Liver (tissue), 9 donors: ENCODE results near the gene C1orf174. TPM values are rescaled to one million over a fixed set of nuclear protein-coding genes. Genes with fewer than 3 reads are reported as not detected.

Experiments
- DNase-seq: peaks from one replicate; pipeline ENCODE4 v3.0.0-alpha.2; 2017; ENCODE audit warnings: low spot score
- H3K27ac ChIP-seq, 2 donors: one replicate each; pipeline ENCODE4 v1.7.0; 2013; ENCODE audit warnings: inconsistent platforms in 2 of 2, low read length in 2 of 2, control low read depth in 1 of 2, low read depth in 1 of 2, mild to moderate bottlenecking in 1 of 2
- H3K27me3 ChIP-seq, 4 donors: one replicate each; pipeline versions ENCODE4 v1.6.1 to v1.7.0; 2013; ENCODE audit warnings: low read length in 3 of 4, inconsistent platforms in 1 of 4, mild to moderate bottlenecking in 1 of 4, moderate library complexity in 1 of 4; ENCODE audit not compliant: control insufficient read depth in 4 of 4, insufficient read depth in 4 of 4
- H3K36me3 ChIP-seq, 4 donors: one replicate each; pipeline versions ENCODE4 v1.6.1 to v1.7.0; 2013; ENCODE audit warnings: low read length in 3 of 4, mild to moderate bottlenecking in 3 of 4, low read depth in 1 of 4, moderate library complexity in 1 of 4; ENCODE audit not compliant: control insufficient read depth in 4 of 4, insufficient read depth in 3 of 4
- H3K4me1 ChIP-seq, 4 donors: one replicate each; pipeline versions ENCODE4 v1.6.1 to v1.7.0; 2013; ENCODE audit warnings: low read length in 3 of 4, mild to moderate bottlenecking in 3 of 4, moderate library complexity in 1 of 4; ENCODE audit not compliant: control insufficient read depth in 4 of 4, insufficient read depth in 4 of 4
- H3K4me3 ChIP-seq, 3 donors: one replicate each; pipeline versions ENCODE4 v1.6.1 to v1.7.0; 2013; ENCODE audit warnings: low read length in 3 of 3, control low read depth in 1 of 3, low read depth in 1 of 3, mild to moderate bottlenecking in 1 of 3
- H3K9ac ChIP-seq, 2 donors: one replicate each; pipeline ENCODE4 v1.7.0; 2013; ENCODE audit warnings: low read length in 2 of 2, mild to moderate bottlenecking in 2 of 2, moderate library complexity in 2 of 2, control low read depth in 1 of 2, low read depth in 1 of 2
- H3K9me3 ChIP-seq, 4 donors: one replicate each; pipeline versions ENCODE4 v1.6.1 to v1.7.0; 2013; ENCODE audit warnings: low read length in 3 of 4; ENCODE audit not compliant: control insufficient read depth in 4 of 4
- EGR1 ChIP-seq, 2 donors: IDR thresholded peaks; 2 replicates each; pipeline ENCODE4 v1.6.1; 2016 to 2018; ENCODE audit warnings: antibody characterized with exemption in 2 of 2, low read depth in 2 of 2
- FOXA1 ChIP-seq: IDR thresholded peaks from 2 replicates; pipeline ENCODE4 v1.6.1; 2016; ENCODE audit warnings: antibody characterized with exemption
- FOXA2 ChIP-seq: IDR thresholded peaks from 2 replicates; pipeline ENCODE4 v1.6.1; 2016; ENCODE audit warnings: antibody characterized with exemption
- GABPA ChIP-seq, 2 donors: IDR thresholded peaks in 1 of 2; conservative IDR thresholded peaks in 1 of 2; 2 replicates each; pipeline ENCODE4 v1.6.1; 2016; ENCODE audit warnings: antibody characterized with exemption in 2 of 2, mild to moderate bottlenecking in 1 of 2, moderate library complexity in 1 of 2
- HNF4A ChIP-seq, 2 donors: conservative IDR thresholded peaks; 2 replicates each; pipeline ENCODE4 v1.6.1; 2016; ENCODE audit warnings: antibody characterized with exemption in 2 of 2, mild to moderate bottlenecking in 2 of 2
- HNF4G ChIP-seq: IDR thresholded peaks from 2 replicates; pipeline ENCODE4 v1.6.1; 2016; ENCODE audit warnings: antibody characterized with exemption
- JUND ChIP-seq, 2 donors: IDR thresholded peaks; 2 replicates each; pipeline ENCODE4 v1.6.1; 2016; ENCODE audit warnings: antibody characterized with exemption in 2 of 2
- NR2F2 ChIP-seq: IDR thresholded peaks from 2 replicates; pipeline ENCODE4 v1.6.1; 2016; ENCODE audit warnings: antibody characterized with exemption
- RAD21 ChIP-seq, 2 donors: IDR thresholded peaks; 2 replicates each; pipeline ENCODE4 v1.6.1; 2016; ENCODE audit warnings: antibody characterized with exemption in 2 of 2, mild to moderate bottlenecking in 2 of 2
- RXRA ChIP-seq, 2 donors: IDR thresholded peaks; 2 replicates each; pipeline ENCODE4 v1.6.1; 2017 to 2018; ENCODE audit warnings: antibody characterized with exemption in 2 of 2, mild to moderate bottlenecking in 1 of 2
- SP1 ChIP-seq: IDR thresholded peaks from 2 replicates; pipeline ENCODE4 v1.6.1; 2018; ENCODE audit warnings: antibody characterized with exemption, mild to moderate bottlenecking
- TAF1 ChIP-seq: conservative IDR thresholded peaks from 2 replicates; pipeline ENCODE4 v1.6.1; 2016; ENCODE audit warnings: antibody characterized with exemption, mild to moderate bottlenecking
- YY1 ChIP-seq: IDR thresholded peaks from 2 replicates; pipeline ENCODE4 v1.6.1; 2016; ENCODE audit warnings: antibody characterized with exemption, mild to moderate bottlenecking
- WGBS: extraction: QIAGEN DNeasy Blood & Tissue Kit; methylation state at CpG from one replicate; pipeline ENCODE4 v1.1.7; 2013; 5-methylcytosine and 5-hydroxymethylcytosine counted together
- polyA plus RNA-seq, 2 donors: library from polyadenylated mRNA; stranded (reverse) in 1 of 2; unstranded in 1 of 2; fragments of 200-250 nt in 1 of 2; fragments of >200 nt in 1 of 2; fragmentation: Nextera tagmentation in 1 of 2; extraction: Ambion mirVana in 1 of 2; gene quantifications; one replicate each; pipeline versions ENCODE4 v1.2.1 to v1.2.3, GENCODE V29; 2013 to 2015
- total RNA-seq, 2 donors: library from RNA; depleted of rRNA; stranded (reverse); fragments of >200 nt; gene quantifications; one replicate each; pipeline ENCODE4 v1.2.3, GENCODE V29; 2014
- TF ChIP-seq, protein P1 (sequence below): IDR thresholded peaks from 2 replicates; pipeline ENCODE4 v1.6.1; 2016; ENCODE audit warnings: antibody characterized with exemption
- TF ChIP-seq, protein P2 (sequence below): IDR thresholded peaks from 2 replicates; pipeline ENCODE4 v1.6.1; 2016; ENCODE audit warnings: antibody characterized with exemption
- TF ChIP-seq, protein P3 (sequence below): IDR thresholded peaks from 2 replicates; pipeline ENCODE4 v1.6.1; 2016; ENCODE audit warnings: antibody characterized with exemption
- TF ChIP-seq, protein P4 (sequence below): IDR thresholded peaks from 2 replicates; pipeline ENCODE4 v1.6.1; 2016; ENCODE audit warnings: antibody characterized with exemption, mild to moderate bottlenecking
- TF ChIP-seq, protein P5 (sequence below): fragments of 150-350 bp; IDR thresholded peaks from 2 replicates; pipeline ENCODE4 v1.5.1; 2017; ENCODE audit warnings: improper control_type of control experiment, low read depth, low read length; ENCODE audit not compliant: missing input control
- donor health status: healthy.
- donor health status: healthy.
- donor health status: healthy.
- donor health status: healthy.
- donor health status: healthy.

The C1orf174 gene
- total and polyA plus RNA-seq, 4 donors = 10.4 to 17.0 (median 13.8) TPM

DNA sequence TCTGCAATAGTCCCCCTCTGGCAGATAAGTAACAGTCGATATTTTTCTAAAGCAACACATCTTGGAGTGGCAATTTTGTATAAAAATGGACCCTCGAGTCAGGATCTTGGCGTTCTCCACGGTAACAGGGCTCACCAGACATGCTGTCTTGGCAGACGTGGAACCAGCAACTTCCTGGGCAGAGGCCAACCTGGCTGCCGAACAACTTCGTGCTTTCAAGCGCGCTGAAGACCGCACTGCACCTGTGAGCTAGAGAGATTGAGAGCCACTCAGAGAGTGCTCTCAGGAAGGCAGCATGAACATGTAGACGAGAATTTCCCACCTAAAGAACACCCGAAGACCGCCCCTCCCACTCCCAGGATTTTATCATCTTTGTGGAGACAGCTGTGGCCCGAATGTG, 7.3 kb downstream of the C1orf174 start:
- H3K9ac ChIP-seq = no peak overlapping the region
- no peak for TF ChIP-seq NR2F2
- TF ChIP-seq, protein P1, sequence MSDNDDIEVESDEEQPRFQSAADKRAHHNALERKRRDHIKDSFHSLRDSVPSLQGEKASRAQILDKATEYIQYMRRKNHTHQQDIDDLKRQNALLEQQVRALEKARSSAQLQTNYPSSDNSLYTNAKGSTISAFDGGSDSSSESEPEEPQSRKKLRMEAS = no peak
- no peak for TF ChIP-seq JUND (IDR thresholded peaks at IDR 0.05)
- TF ChIP-seq EGR1 (IDR thresholded peaks at IDR 0.05; ENCODE audit: low read depth in 2 of 2) = no peak
- TF ChIP-seq FOXA1 = no peak
- TF ChIP-seq RXRA (IDR thresholded peaks at IDR 0.05) = no peak
- TF ChIP-seq HNF4A (conservative IDR thresholded peaks at IDR 0.05) = no peak
- TF ChIP-seq, protein P2, sequence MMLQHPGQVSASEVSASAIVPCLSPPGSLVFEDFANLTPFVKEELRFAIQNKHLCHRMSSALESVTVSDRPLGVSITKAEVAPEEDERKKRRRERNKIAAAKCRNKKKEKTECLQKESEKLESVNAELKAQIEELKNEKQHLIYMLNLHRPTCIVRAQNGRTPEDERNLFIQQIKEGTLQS = no peak
- no peak for TF ChIP-seq HNF4G
- no peak for TF ChIP-seq TAF1
- TF ChIP-seq, protein P3, sequence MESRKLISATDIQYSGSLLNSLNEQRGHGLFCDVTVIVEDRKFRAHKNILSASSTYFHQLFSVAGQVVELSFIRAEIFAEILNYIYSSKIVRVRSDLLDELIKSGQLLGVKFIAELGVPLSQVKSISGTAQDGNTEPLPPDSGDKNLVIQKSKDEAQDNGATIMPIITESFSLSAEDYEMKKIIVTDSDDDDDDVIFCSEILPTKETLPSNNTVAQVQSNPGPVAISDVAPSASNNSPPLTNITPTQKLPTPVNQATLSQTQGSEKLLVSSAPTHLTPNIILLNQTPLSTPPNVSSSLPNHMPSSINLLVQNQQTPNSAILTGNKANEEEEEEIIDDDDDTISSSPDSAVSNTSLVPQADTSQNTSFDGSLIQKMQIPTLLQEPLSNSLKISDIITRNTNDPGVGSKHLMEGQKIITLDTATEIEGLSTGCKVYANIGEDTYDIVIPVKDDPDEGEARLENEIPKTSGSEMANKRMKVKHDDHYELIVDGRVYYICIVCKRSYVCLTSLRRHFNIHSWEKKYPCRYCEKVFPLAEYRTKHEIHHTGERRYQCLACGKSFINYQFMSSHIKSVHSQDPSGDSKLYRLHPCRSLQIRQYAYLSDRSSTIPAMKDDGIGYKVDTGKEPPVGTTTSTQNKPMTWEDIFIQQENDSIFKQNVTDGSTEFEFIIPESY = no peak
- no peak for TF ChIP-seq GABPA (IDR thresholded peaks at IDR 0.05 in 1 of 2, conservative IDR thresholded peaks at IDR 0.05 in 1 of 2)
- TF ChIP-seq YY1 = no peak
- TF ChIP-seq, protein P4, sequence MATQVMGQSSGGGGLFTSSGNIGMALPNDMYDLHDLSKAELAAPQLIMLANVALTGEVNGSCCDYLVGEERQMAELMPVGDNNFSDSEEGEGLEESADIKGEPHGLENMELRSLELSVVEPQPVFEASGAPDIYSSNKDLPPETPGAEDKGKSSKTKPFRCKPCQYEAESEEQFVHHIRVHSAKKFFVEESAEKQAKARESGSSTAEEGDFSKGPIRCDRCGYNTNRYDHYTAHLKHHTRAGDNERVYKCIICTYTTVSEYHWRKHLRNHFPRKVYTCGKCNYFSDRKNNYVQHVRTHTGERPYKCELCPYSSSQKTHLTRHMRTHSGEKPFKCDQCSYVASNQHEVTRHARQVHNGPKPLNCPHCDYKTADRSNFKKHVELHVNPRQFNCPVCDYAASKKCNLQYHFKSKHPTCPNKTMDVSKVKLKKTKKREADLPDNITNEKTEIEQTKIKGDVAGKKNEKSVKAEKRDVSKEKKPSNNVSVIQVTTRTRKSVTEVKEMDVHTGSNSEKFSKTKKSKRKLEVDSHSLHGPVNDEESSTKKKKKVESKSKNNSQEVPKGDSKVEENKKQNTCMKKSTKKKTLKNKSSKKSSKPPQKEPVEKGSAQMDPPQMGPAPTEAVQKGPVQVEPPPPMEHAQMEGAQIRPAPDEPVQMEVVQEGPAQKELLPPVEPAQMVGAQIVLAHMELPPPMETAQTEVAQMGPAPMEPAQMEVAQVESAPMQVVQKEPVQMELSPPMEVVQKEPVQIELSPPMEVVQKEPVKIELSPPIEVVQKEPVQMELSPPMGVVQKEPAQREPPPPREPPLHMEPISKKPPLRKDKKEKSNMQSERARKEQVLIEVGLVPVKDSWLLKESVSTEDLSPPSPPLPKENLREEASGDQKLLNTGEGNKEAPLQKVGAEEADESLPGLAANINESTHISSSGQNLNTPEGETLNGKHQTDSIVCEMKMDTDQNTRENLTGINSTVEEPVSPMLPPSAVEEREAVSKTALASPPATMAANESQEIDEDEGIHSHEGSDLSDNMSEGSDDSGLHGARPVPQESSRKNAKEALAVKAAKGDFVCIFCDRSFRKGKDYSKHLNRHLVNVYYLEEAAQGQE = no peak
- TF ChIP-seq SP1 = no peak
- TF ChIP-seq, protein P5, sequence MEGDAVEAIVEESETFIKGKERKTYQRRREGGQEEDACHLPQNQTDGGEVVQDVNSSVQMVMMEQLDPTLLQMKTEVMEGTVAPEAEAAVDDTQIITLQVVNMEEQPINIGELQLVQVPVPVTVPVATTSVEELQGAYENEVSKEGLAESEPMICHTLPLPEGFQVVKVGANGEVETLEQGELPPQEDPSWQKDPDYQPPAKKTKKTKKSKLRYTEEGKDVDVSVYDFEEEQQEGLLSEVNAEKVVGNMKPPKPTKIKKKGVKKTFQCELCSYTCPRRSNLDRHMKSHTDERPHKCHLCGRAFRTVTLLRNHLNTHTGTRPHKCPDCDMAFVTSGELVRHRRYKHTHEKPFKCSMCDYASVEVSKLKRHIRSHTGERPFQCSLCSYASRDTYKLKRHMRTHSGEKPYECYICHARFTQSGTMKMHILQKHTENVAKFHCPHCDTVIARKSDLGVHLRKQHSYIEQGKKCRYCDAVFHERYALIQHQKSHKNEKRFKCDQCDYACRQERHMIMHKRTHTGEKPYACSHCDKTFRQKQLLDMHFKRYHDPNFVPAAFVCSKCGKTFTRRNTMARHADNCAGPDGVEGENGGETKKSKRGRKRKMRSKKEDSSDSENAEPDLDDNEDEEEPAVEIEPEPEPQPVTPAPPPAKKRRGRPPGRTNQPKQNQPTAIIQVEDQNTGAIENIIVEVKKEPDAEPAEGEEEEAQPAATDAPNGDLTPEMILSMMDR = no peak
- TF ChIP-seq FOXA2 = no peak
- no peak for TF ChIP-seq RAD21 (IDR thresholded peaks at IDR 0.05)
- DNase-seq = no peak
- no peak overlapping the region for H3K4me3 ChIP-seq
- no peaks in the 10 kb centered on the region for H3K9me3 ChIP-seq
- H3K27ac ChIP-seq = no peak overlapping the region
- H3K27me3 ChIP-seq = no peaks in the 10 kb centered on the region
- no peaks in the 10 kb centered on the region for H3K4me1 ChIP-seq
- WGBS = 90% methylated on average over 14 of the region's 14 CpGs
- H3K36me3 ChIP-seq = peaks cover 4 to 25% (median 16%) of the 10 kb centered on the region in 4 donors
